Body of pancreas (tissue), 4 donors: Measurements from ENCODE around the gene KLK7. TPM values are rescaled to one million over a fixed set of nuclear protein-coding genes. Genes with fewer than 3 reads are reported as not detected.

Source experiments
- ATAC-seq: fragments of 150-250 bp; one replicate; pipeline ENCODE4 v1.9.1; 2016
- DNase-seq, 4 donors: peaks; one replicate each; pipeline ENCODE4 v3.0.0-alpha.2; 2019
- H3K27ac ChIP-seq, 4 donors: fragments of 200-600 bp; sonication (generic); 1 replicate in 3 of 4; 2 replicates in 1 of 4; pipeline versions ENCODE4 v1.5.1 to v1.6.1; 2016 to 2019; ENCODE audit warnings: mild to moderate bottlenecking in 1 of 4, mixed read lengths in 1 of 4, moderate library complexity in 1 of 4
- H3K27me3 ChIP-seq, 2 donors: fragments of 200-600 bp; sonication (generic); one replicate each; pipeline ENCODE4 v1.6.0; 2016; ENCODE audit warnings: mild to moderate bottlenecking in 1 of 2
- H3K36me3 ChIP-seq, 2 donors: fragments of 200-600 bp; sonication (generic); replicated peaks in 1 of 2; 2 replicates each; pipeline ENCODE4 v1.5.1; 2016; ENCODE audit warnings: low read depth in 2 of 2; ENCODE audit not compliant: insufficient read depth in 1 of 2
- H3K4me1 ChIP-seq: fragments of 200-600 bp; sonication (generic); one replicate; pipeline ENCODE4 v1.6.0; 2016
- H3K4me3 ChIP-seq, 2 donors: fragments of 200-600 bp; sonication (generic); 1 replicate in 1 of 2; 2 replicates in 1 of 2; pipeline ENCODE4 v1.5.1; 2016 to 2019
- H3K9me3 ChIP-seq, 3 donors: fragments of 200-600 bp; sonication (generic); 1 replicate in 2 of 3; 2 replicates in 1 of 3; pipeline ENCODE4 v1.5.1; 2016
- POLR2A ChIP-seq, 3 donors: fragments of 450-650 bp; IDR thresholded peaks; one replicate each; pipeline ENCODE4 v1.6.1; 2016; ENCODE audit warnings: antibody characterized with exemption in 3 of 3, mild to moderate bottlenecking in 2 of 3
- WGBS, 2 donors: methylation state at CpG; one replicate each; pipeline ENCODE4 v1.1.5; 2017; 5-methylcytosine and 5-hydroxymethylcytosine counted together
- intact Hi-C: fragments of 100-400 bp; cut with DNase I; formaldehyde crosslinking; loops from one replicate; pipeline ENCODE4 v1.15.1; 2023
- total RNA-seq, 2 donors: library from RNA; depleted of rRNA; stranded (reverse); fragments of >200 nt; gene quantifications; one replicate each; pipeline ENCODE4 v1.1.0, GENCODE V29; 2016
- TF ChIP-seq, protein P1 (sequence below), 7 experiments: fragments of 450-650 bp in 4 of 7; fragments of 200-600 bp in 3 of 7; sonication (generic) in 3 of 7; IDR thresholded peaks; one replicate each; pipeline ENCODE4 v1.5.1; 2016 to 2019; ENCODE audit warnings: antibody characterized with exemption in 7 of 7

KLK7 gene
- total RNA-seq, 2 donors from 2014 or later = 4.2 TPM; not detected in 1

DNA sequence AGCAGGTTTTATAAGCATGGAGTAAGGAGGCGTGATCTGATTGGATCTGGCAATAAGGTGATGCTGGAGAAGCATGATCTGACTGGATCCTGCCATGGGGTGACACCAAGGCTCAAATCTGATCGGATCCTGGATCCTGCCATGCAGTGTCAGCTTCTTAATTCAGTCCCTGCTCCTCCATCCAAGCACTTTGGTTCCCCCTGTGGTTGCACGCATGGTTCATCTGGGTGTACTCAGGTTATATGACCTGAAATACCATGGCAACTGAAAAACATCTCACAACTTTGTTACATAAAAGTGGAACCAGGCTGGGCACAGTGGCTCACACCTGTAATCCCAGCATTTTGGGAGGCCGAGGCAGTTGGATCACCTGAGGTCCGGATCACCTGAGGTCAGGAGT, 54.9 kb downstream of the KLK7 start:
- intact Hi-C loops = no loop called here
- no peak for TF ChIP-seq POLR2A (IDR thresholded peaks at IDR 0.05)
- TF ChIP-seq, protein P1, sequence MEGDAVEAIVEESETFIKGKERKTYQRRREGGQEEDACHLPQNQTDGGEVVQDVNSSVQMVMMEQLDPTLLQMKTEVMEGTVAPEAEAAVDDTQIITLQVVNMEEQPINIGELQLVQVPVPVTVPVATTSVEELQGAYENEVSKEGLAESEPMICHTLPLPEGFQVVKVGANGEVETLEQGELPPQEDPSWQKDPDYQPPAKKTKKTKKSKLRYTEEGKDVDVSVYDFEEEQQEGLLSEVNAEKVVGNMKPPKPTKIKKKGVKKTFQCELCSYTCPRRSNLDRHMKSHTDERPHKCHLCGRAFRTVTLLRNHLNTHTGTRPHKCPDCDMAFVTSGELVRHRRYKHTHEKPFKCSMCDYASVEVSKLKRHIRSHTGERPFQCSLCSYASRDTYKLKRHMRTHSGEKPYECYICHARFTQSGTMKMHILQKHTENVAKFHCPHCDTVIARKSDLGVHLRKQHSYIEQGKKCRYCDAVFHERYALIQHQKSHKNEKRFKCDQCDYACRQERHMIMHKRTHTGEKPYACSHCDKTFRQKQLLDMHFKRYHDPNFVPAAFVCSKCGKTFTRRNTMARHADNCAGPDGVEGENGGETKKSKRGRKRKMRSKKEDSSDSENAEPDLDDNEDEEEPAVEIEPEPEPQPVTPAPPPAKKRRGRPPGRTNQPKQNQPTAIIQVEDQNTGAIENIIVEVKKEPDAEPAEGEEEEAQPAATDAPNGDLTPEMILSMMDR (IDR thresholded peaks at IDR 0.05) = no peak

More for the DNA sequence above, 54.9 kb downstream of the KLK7 start:
- Histone ChIP-seq H3K36me3 (no peaks in the 10 kb centered on the region), H3K27me3 (peaks cover 0 to 8% of the 10 kb centered on the region in 2 donors), H3K27ac (no peak overlapping the region), H3K4me1 (peaks cover 3% of the 10 kb centered on the region), H3K9me3 (no peaks in the 10 kb centered on the region), H3K4me3 (no peak overlapping the region)
- ATAC-seq = no peak
- 46 to 47% methylated on average over 5 of the region's 5 CpGs for WGBS, 2 donors
- DNase-seq = no peak

Other genes starting within 250 kb of the KLK7 start
- not detected for gene GPR32, start 213.5 kb downstream of the KLK7 start, total RNA-seq
- not detected for gene ACP4, start 193.5 kb downstream of the KLK7 start, total RNA-seq
- 100 to 1,000 TPM; 937 to 947 TPM for gene KLK1, start 160.1 kb downstream of the KLK7 start, total RNA-seq
- gene KLK15, start 150.3 kb downstream of the KLK7 start, total RNA-seq = not detected
- gene KLK3, start 129.0 kb downstream of the KLK7 start, total RNA-seq = not detected
- not detected for gene KLK2, start 110.5 kb downstream of the KLK7 start, total RNA-seq
- not detected for gene KLK4, start 72.5 kb downstream of the KLK7 start, total RNA-seq
- gene KLK5, start 30.9 kb downstream of the KLK7 start, total RNA-seq = not detected
- gene KLK6, start 14.3 kb downstream of the KLK7 start, total RNA-seq = not detected
- not detected for gene KLK8, start 17.7 kb upstream of the KLK7 start, total RNA-seq
- gene KLK10, start 35.8 kb upstream of the KLK7 start, total RNA-seq = not detected
- gene KLK11, start 42.7 kb upstream of the KLK7 start, total RNA-seq = 10 to 100 TPM; 18.4 to 44.8 TPM
- gene KLK12, start 51.1 kb upstream of the KLK7 start, total RNA-seq = not detected
- 10 to 100 TPM in 1 of 2 donors, under 1 TPM in 1; 0.52 to 31.6 TPM for gene KLK13, start 81.2 kb upstream of the KLK7 start, total RNA-seq
- not detected for gene KLK14, start 99.0 kb upstream of the KLK7 start, total RNA-seq
- gene CTU1, start 124.5 kb upstream of the KLK7 start, total RNA-seq = 10 to 100 TPM in 1 of 2 donors, 1 to 10 TPM in 1; 6.0 to 32.3 TPM
- gene SIGLEC9, start 141.0 kb upstream of the KLK7 start, total RNA-seq = 1 to 10 TPM in 1 of 2 donors, under 1 TPM in 1; 0.33 to 1.3 TPM
- not detected for gene SIGLEC7, start 158.4 kb upstream of the KLK7 start, total RNA-seq
- gene CD33, start 241.2 kb upstream of the KLK7 start, total RNA-seq = 1 to 10 TPM; 1.3 TPM